Heart right ventricle (tissue), 16 donors: ENCODE data around the gene PIGN. TPM values are rescaled to one million over a fixed set of nuclear protein-coding genes. Genes with fewer than 3 reads are reported as not detected.

Experiments used
- ATAC-seq, 8 donors: fragments of 200-7000 bp; cut with Tn5 transposase; one replicate each; pipeline ENCODE4 v1.9.1; 2020; ENCODE audit warnings: mild to moderate bottlenecking in 8 of 8, moderate library complexity in 8 of 8, moderate number of reproducible peaks in 1 of 8
- DNase-seq, 2 donors: peaks; one replicate each; pipeline ENCODE4 v3.0.0-alpha.2; 2020
- H3K27ac ChIP-seq, 10 donors: fragments of 200-600 bp; sonication (generic) in 2 of 10; one replicate each; pipeline versions ENCODE4 v1.5.0 to v1.8.0; 2020 to 2022; ENCODE audit warnings: mild to moderate bottlenecking in 3 of 10
- H3K27me3 ChIP-seq, 7 donors: fragments of 200-600 bp; one replicate each; pipeline ENCODE4 v1.8.0; 2021 to 2022; ENCODE audit warnings: mild to moderate bottlenecking in 2 of 7
- H3K36me3 ChIP-seq, 9 donors: fragments of 200-600 bp; sonication (generic) in 1 of 9; one replicate each; pipeline versions ENCODE4 v1.5.0 to v1.8.0; 2020 to 2022; ENCODE audit warnings: mild to moderate bottlenecking in 2 of 9
- H3K4me1 ChIP-seq, 9 donors: fragments of 200-600 bp; sonication (generic) in 1 of 9; one replicate each; pipeline versions ENCODE4 v1.5.0 to v1.8.0; 2020 to 2022; ENCODE audit warnings: mild to moderate bottlenecking in 4 of 9
- H3K4me3 ChIP-seq, 10 donors: fragments of 200-600 bp; sonication (generic) in 2 of 10; one replicate each; pipeline versions ENCODE4 v1.5.0 to v1.8.0; 2020 to 2022; ENCODE audit warnings: mild to moderate bottlenecking in 7 of 10, moderate library complexity in 2 of 10
- H3K9me3 ChIP-seq, 11 donors: fragments of 200-600 bp in 10 of 11; sonication (generic) in 2 of 11; one replicate each; pipeline versions ENCODE4 v1.5.0 to v1.8.0; 2013 to 2022; ENCODE audit warnings: mild to moderate bottlenecking in 2 of 11, control low read depth in 1 of 11, moderate library complexity in 1 of 11
- WGBS, 2 donors: extraction: QIAGEN DNeasy Blood & Tissue Kit; methylation state at CpG; one replicate each; pipeline ENCODE4 v1.1.7; 2013; ENCODE audit warnings: inconsistent platforms in 1 of 2; 5-methylcytosine and 5-hydroxymethylcytosine counted together
- intact Hi-C, 10 donors: fragments of 100-400 bp; cut with DNase I; formaldehyde crosslinking; loops; one replicate each; pipeline versions ENCODE4 v1.11.1 to v1.14.2; 2022
- polyA plus RNA-seq, 2 donors: library from polyadenylated mRNA; stranded (reverse); fragments of 200-250 nt; gene quantifications; one replicate each; pipeline ENCODE4 v1.2.3, GENCODE V29; 2013
- total RNA-seq, 10 donors: library from RNA; stranded (reverse); fragmentation: NEBNext Ultra II Directional in 3 of 10; extraction: Animal tissue kit (Norgen Biotek cat#: 25700) in 3 of 10; gene quantifications; one replicate each; pipeline versions ENCODE4 v1.2.1 to v1.2.4, GENCODE V29; 2021 to 2023
- TF ChIP-seq, protein P1 (sequence below), 9 donors: fragments of 200-600 bp; sonication (generic) in 2 of 9; IDR thresholded peaks; one replicate each; pipeline versions ENCODE4 v1.5.0 to v1.8.0; 2021 to 2022; ENCODE audit warnings: antibody characterized with exemption in 9 of 9, mild to moderate bottlenecking in 5 of 9, moderate library complexity in 1 of 9
- donor health status: Arrhythmogenic right ventricular cardiomyopathy.
- donor health status: ischemic (EF 13 %, LVEDD 7.1; RV severe dilation, severe dysfunction).
- donor health status: healthy with polysubstance abuse.
- donor health status: DM: no; HTN: yes; CAD: no.
- donor health status: DM: no; HTN: no; CAD: no.
- donor health status: ischemic (EF 25% LVEDD 6.9; RV normal size, moderate dysfunction).
- donor health status: ischemic (EF 25% LVEDD 5.7; RV mildly dilated, moderate dysfunction).
- donor health status: healthy.
- donor health status: DM: yes; HTN: yes; CAD: no.
- donor health status: Ischemic cardiomyopathy.
- donor health status: ischemic (EF 35%, LVEDD 5.7; RV mildly dilated, moderate dysfunction).
- donor health status: nonischemic (EF 11% LVEDD 7.7; RV severe dilation, severe dysfunction).
- donor health status: DM: yes; HTN: yes; CAD: no.
- donor health status: PGD.
- donor health status: ischemic (EF 29% LVEDD 5.4; RV normal size, mild dysfunction).
- donor health status: nonischemic (EF 23%, LVEDD 6.1; RV moderate dilation, normal function).

Gene PIGN
- total and polyA plus RNA-seq, 12 donors, result 4.4 to 31.6 (median 19.7) TPM

DNA sequence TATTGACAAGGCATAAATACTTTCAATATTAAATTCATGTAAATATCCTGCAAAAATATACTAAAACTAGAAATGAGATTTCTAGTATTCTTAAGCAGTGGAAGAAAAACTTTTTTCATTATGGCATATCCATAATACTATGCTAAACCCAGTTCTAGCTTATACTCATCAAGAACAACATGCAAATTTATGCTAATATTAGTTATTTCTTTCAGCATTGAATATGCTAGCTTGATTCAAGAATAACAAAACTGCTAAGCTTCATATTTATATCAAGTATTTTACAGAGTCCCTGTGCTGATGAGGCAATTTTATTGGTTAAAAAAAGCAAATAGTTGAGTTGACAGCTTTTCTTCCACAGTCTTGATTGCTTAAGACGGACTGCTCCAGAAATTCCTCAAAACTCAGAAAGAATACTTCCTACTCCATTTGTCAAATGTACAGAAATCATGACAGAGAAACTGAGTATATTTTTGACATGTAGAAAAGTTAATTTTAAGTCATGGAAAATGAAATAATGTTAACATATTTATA lies 105.0 kb downstream of the PIGN start:
- H3K9me3 ChIP-seq, result no peaks in the 10 kb centered on the region
- peaks cover 0 to 8% (median 0%) of the 10 kb centered on the region in 9 donors for H3K4me1 ChIP-seq
- H3K36me3 ChIP-seq, result peaks cover 0 to 26% (median 0%) of the 10 kb centered on the region in 9 donors
- TF ChIP-seq, protein P1, sequence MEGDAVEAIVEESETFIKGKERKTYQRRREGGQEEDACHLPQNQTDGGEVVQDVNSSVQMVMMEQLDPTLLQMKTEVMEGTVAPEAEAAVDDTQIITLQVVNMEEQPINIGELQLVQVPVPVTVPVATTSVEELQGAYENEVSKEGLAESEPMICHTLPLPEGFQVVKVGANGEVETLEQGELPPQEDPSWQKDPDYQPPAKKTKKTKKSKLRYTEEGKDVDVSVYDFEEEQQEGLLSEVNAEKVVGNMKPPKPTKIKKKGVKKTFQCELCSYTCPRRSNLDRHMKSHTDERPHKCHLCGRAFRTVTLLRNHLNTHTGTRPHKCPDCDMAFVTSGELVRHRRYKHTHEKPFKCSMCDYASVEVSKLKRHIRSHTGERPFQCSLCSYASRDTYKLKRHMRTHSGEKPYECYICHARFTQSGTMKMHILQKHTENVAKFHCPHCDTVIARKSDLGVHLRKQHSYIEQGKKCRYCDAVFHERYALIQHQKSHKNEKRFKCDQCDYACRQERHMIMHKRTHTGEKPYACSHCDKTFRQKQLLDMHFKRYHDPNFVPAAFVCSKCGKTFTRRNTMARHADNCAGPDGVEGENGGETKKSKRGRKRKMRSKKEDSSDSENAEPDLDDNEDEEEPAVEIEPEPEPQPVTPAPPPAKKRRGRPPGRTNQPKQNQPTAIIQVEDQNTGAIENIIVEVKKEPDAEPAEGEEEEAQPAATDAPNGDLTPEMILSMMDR (IDR thresholded peaks at IDR 0.05), result no peak
- DNase-seq, result no peak
- 93% methylated on average over 1 of the region's 1 CpG for WGBS, 2 donors
- ATAC-seq, result no peak
- no peak overlapping the region for H3K4me3 ChIP-seq
- intact Hi-C loops, result no loop called here
- no peak overlapping the region for H3K27ac ChIP-seq
- H3K27me3 ChIP-seq, result no peaks in the 10 kb centered on the region

DNA sequence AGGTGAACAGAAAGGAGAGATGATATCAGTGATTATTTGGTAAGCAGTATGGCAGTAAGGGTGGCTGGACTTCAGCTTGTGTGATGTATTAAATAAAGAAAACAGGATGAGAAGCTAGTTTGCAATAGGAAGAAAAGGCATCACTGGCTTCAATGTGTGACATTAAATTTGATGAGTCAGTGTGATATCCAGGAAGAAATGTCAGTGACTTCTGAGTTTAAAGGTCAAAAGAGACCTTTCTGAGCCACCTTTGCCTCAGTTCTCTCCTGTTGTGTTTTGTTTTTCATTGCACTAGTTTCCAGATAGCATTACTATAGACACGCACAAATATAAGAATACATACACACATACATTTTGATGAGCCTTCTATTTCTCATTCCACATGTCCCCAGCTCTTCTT lies 105.6 kb downstream of the PIGN start:
- ATAC-seq, result no peak
- no peak for DNase-seq
- intact Hi-C loops, result no loop called here
- H3K36me3 ChIP-seq, result peaks cover 0 to 20% (median 0%) of the 10 kb centered on the region in 9 donors
- H3K4me3 ChIP-seq, result no peak overlapping the region
- H3K27me3 ChIP-seq, result no peaks in the 10 kb centered on the region
- no peak overlapping the region for H3K27ac ChIP-seq
- H3K9me3 ChIP-seq, result no peaks in the 10 kb centered on the region
- peaks cover 0 to 8% (median 0%) of the 10 kb centered on the region in 9 donors for H3K4me1 ChIP-seq
- 100% methylated on average over 1 of the region's 1 CpG for WGBS, 2 donors
- TF ChIP-seq, protein P1 (IDR thresholded peaks at IDR 0.05), result no peak

DNA sequence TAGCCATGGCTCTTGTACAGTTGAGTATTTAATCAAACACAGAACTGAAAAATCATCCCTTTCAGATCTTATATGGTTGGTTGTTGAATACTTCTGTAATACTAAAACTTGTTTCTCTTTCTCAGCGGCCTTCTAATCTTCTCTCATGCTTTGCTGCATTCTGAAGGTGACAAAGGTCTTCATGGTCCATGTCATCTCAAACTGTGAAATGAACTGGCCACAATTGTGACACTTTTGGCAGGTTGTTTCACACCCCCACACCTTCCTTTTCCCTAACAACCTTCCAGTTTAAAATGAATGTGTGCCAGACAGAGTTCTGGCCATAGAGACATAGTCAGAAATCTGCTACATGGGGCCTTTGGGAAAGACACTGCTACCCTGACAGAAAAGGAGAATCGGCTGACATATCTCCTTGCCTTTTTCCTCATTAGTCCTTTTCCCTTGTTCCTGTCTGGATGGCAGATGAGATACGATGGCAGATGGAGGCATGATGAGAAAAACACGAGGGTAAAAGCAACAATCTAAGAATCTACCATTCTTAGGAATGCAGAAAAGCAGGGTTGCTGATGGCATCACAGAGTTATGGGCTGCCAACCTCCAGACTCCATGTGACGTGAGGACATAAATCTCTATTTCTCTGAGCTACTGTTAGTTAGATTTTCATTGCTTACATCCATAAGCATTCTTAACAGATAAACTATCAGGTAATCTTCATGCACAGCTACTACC lies 106.5 kb downstream of the PIGN start:
- intact Hi-C loops, result no loop called here
- ATAC-seq, result no peak
- H3K27ac ChIP-seq, result no peak overlapping the region
- no peak for DNase-seq
- H3K36me3 ChIP-seq, result peaks cover 0 to 11% (median 0%) of the 10 kb centered on the region in 9 donors
- H3K9me3 ChIP-seq, result no peaks in the 10 kb centered on the region
- WGBS, 2 donors, result 72 to 85% methylated on average over 5 of the region's 5 CpGs
- no peaks in the 10 kb centered on the region for H3K27me3 ChIP-seq
- peaks cover 0 to 8% (median 0%) of the 10 kb centered on the region in 9 donors for H3K4me1 ChIP-seq
- TF ChIP-seq, protein P1 (IDR thresholded peaks at IDR 0.05), result no peak
- no peak overlapping the region for H3K4me3 ChIP-seq

DNA sequence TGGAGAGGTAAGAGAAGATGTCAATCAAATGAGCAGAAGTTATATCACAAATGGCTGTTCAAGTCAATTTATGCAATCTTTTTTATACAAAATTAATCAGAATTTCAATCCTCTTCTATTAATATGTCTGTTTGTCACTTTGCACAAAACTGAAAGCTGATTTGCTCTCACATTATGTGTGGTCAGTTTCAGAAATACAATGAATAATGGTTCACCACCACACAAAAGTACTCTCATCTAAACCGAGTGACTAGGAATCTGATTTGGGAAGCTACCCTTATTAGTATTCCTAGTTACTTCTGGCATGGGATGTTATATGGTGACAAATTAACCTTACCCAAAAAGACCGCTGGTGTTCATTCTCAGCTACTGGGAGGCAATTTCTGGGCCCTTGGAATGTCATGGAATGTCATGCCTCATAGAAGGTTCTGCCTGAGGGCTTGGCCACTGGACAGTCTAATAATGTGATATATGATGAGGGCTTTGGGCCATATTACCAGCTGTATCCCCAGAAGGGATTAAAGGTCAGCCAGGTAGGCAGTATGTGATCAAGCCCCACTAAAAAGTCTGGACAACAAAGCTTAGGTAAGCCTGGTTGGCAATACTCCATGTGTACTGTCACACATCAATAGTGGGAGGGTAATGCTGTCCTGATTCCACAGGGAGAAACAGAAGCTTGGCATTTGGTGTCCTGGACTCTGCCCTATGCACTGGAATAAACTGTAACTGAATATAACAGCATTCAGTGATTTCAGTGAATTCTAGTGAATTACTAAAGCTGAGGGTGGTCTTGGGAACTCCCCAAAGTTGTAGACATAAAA lies 113.2 kb downstream of the PIGN start:
- Histone ChIP-seq H3K27ac (no peak overlapping the region), H3K36me3 (peaks cover 0 to 25% (median 0%) of the 10 kb centered on the region in 9 donors), H3K9me3 (no peaks in the 10 kb centered on the region), H3K4me1 (no peaks in the 10 kb centered on the region), H3K4me3 (no peak overlapping the region), H3K27me3 (no peaks in the 10 kb centered on the region)
- no peak for ATAC-seq
- TF ChIP-seq, protein P1 (IDR thresholded peaks at IDR 0.05), result no peak
- WGBS, 2 donors, result 96 to 100% methylated on average over 2 of the region's 2 CpGs
- intact Hi-C loops, result loop anchor here in 1 of 10 donors (10.0 kb wide), 1 partner anchor 71 kb away; no protein-coding TSS in a partner anchor
- no peak for DNase-seq
